ENCODE data around the gene ST3GAL3. TPM values are rescaled to one million over a fixed set of nuclear protein-coding genes. Genes with fewer than 3 reads are reported as not detected.

ST3GAL3 gene
- total and polyA plus RNA-seq, 2 of the 13 experiments (the other 11 are each of a cell fraction or from before 2014, with no cell fraction given): 5.1 to 8.1 TPM

- no peak for TF ChIP-seq RERE (CRISPR knock-in tag; IDR thresholded peaks at IDR 0.05; ENCODE audit: low read depth)
- no peak for TF ChIP-seq ZNF263 (CRISPR knock-in tag; IDR thresholded peaks at IDR 0.05)
- no peak for TF ChIP-seq HIC2 (CRISPR knock-in tag; IDR thresholded peaks at IDR 0.05; ENCODE audit: low read depth)
- no peak for TF ChIP-seq POLR2AphosphoS2 (IDR thresholded peaks at IDR 0.05; ENCODE audit: low read depth, low read length)
- TF ChIP-seq ZNF441 (CRISPR knock-in tag; IDR thresholded peaks at IDR 0.05; ENCODE audit: borderline replicate concordance): no peak; the same call in 1 of the 2 replicates
- TF ChIP-seq NR2F1 (CRISPR knock-in tag; IDR thresholded peaks at IDR 0.05): no peak
- TF ChIP-seq MLLT10 (CRISPR knock-in tag; IDR thresholded peaks at IDR 0.05): no peak
- TF ChIP-seq SCMH1 (CRISPR knock-in tag; IDR thresholded peaks at IDR 0.05; ENCODE audit: borderline replicate concordance): no peak
- no peak for TF ChIP-seq PCBP2 (optimal IDR thresholded peaks at IDR 0.05; ENCODE audit: low read depth, low read length, poor library complexity, severe bottlenecking)
- peak; percentile 99 for TF ChIP-seq NR2C2 (CRISPR knock-in tag; IDR thresholded peaks at IDR 0.05; ENCODE audit: borderline replicate concordance)
- TF ChIP-seq ARID4A (CRISPR knock-in tag; IDR thresholded peaks at IDR 0.05; ENCODE audit: borderline replicate concordance): peak; percentile 97
- TF ChIP-seq SAFB2 (CRISPR knock-in tag; IDR thresholded peaks at IDR 0.05; ENCODE audit: borderline replicate concordance, low read depth): no peak
- no peak for TF ChIP-seq ZSCAN30 (CRISPR knock-in tag; IDR thresholded peaks at IDR 0.05)
- peak; percentile 77 for TF ChIP-seq POLR2G (IDR thresholded peaks at IDR 0.05; ENCODE audit: low read depth, low read length)
- TF ChIP-seq ZNF484 (CRISPR knock-in tag; IDR thresholded peaks at IDR 0.05; ENCODE audit: borderline replicate concordance, low read depth): no peak
- peak; percentile 73 for TF ChIP-seq YEATS4 (CRISPR knock-in tag; IDR thresholded peaks at IDR 0.05; ENCODE audit: borderline replicate concordance)
Observed at GRCh38 chr1:43969746-43970466, 262.6 kb downstream of the ST3GAL3 start, which contains the start of gene DPH2 (continued).

Measured in HepG2 (cell line).